Panc1 (cell line): Measurements from ENCODE around the gene MRPS27. TPM values are rescaled to one million over a fixed set of nuclear protein-coding genes. Genes with fewer than 3 reads are reported as not detected.

Experiments used
- ATAC-seq: fragments of 200-7000 bp; cut with Tn5 transposase; 2 replicates; pipeline ENCODE4 v1.9.1; 2020; ENCODE audit warnings: mild to moderate bottlenecking, moderate library complexity
- BruUV-seq: library from RNA; stranded (reverse); fragments of 400-500 nt; replicated peaks from 2 replicates; lab custom pipeline; 2021; lab: Mats Ljungman, UMichigan
- CTCF ChIA-PET: fragments of 300-600 bp; sonication (Branson Sonifier 250); formaldehyde crosslinking; loops from one replicate; lab custom pipeline; 2022; ENCODE audit warnings: antibody characterized with exemption; lab: Charles Lee
- POLR2A ChIA-PET: fragments of 300-600 bp; sonication (Branson Sonifier 250); formaldehyde crosslinking; loops from one replicate; lab custom pipeline; 2022; ENCODE audit warnings: antibody characterized with exemption; lab: Charles Lee
- DNase-seq: peaks from one replicate; pipeline ENCODE4 v3.0.0-alpha.2; 2010; ENCODE audit warnings: low read depth, low spot score
- H3K27ac ChIP-seq: 2 replicates; pipeline ENCODE4 v1.5.1; 2011; ENCODE audit warnings: mild to moderate bottlenecking, low read length, inconsistent platforms
- H3K27me3 ChIP-seq: fragments of 200-500 bp; sonication (Bioruptor generic); 2 replicates; pipeline ENCODE4 v1.6.0; 2014; ENCODE audit warnings: low read length, inconsistent platforms; ENCODE audit not compliant: control insufficient read depth, insufficient read depth
- H3K36me3 ChIP-seq: fragments of 200-500 bp; sonication (Bioruptor generic); 2 replicates; pipeline ENCODE4 v1.5.1; 2014; ENCODE audit warnings: inconsistent platforms, mild to moderate bottlenecking, low read length, moderate library complexity; ENCODE audit not compliant: control insufficient read depth, insufficient read depth
- H3K4me1 ChIP-seq: 2 replicates; pipeline ENCODE4 v1.5.1; 2011; ENCODE audit warnings: inconsistent platforms, mild to moderate bottlenecking, low read length, moderate library complexity; ENCODE audit not compliant: control insufficient read depth, insufficient read depth
- H3K4me3 ChIP-seq, 2 experiments: 2 replicates each; pipeline ENCODE4 v1.5.1; 2011 to 2012; ENCODE audit warnings: low read depth in 2 of 2, low read length in 2 of 2, mild to moderate bottlenecking in 2 of 2, inconsistent platforms in 1 of 2, moderate library complexity in 1 of 2
- H3K9me3 ChIP-seq: fragments of 200-500 bp; sonication (Bioruptor generic); 2 replicates; pipeline ENCODE4 v1.5.1; 2014; ENCODE audit warnings: low read depth, mild to moderate bottlenecking, inconsistent platforms, low read length, moderate library complexity; ENCODE audit not compliant: control insufficient read depth, insufficient read depth
- POLR2AphosphoS5 ChIP-seq: IDR thresholded peaks from 2 replicates; pipeline ENCODE4 v1.6.1; 2012; ENCODE audit warnings: mild to moderate bottlenecking, low read depth, low read length, moderate library complexity
- SIN3A ChIP-seq: IDR thresholded peaks from 2 replicates; pipeline ENCODE4 v1.6.1; 2012; ENCODE audit warnings: low read depth, mild to moderate bottlenecking, low read length, moderate library complexity, borderline replicate concordance; ENCODE audit not compliant: insufficient read depth
- TCF7L2 ChIP-seq: IDR thresholded peaks from 2 replicates; pipeline ENCODE4 v1.6.1; 2011; ENCODE audit warnings: mild to moderate bottlenecking, low read depth, low read length, inconsistent platforms
- in situ Hi-C: cut with HindIII; loops from 2 replicates; pipeline ENCODE4 v1.10.0; 2016; ENCODE audit warnings: low sequenced_read_pairs, low pct_unique_long_range_greater_than_20kb
- intact Hi-C: fragments of 100-400 bp; cut with micrococcal nuclease; formaldehyde crosslinking; loops from one replicate; pipeline ENCODE4 v1.10.0; 2022; ENCODE audit not compliant: unreplicated experiment
- total RNA-seq: library from RNA; stranded (reverse); gene quantifications from one replicate; pipeline ENCODE4 v1.2.1, GENCODE V29; 2021; ENCODE audit not compliant: unreplicated experiment
- TF ChIP-seq, protein P1 (sequence below): fragments of 450-650 bp; IDR thresholded peaks from 2 replicates; pipeline ENCODE4 v1.5.1; 2017; ENCODE audit warnings: mild to moderate bottlenecking
- TF ChIP-seq, protein P2 (sequence below), 2 experiments: IDR thresholded peaks; 2 replicates each; pipeline ENCODE4 v1.6.1; 2011 to 2012; ENCODE audit warnings: low read depth in 2 of 2, control low read depth in 1 of 2, low read length in 1 of 2, mild to moderate bottlenecking in 1 of 2, moderate library complexity in 1 of 2; ENCODE audit not compliant: insufficient read depth in 1 of 2

The MRPS27 gene
- total RNA-seq, 1 experiment from 2014 or later, result 67.2 TPM

GRCh38 chr5:72300590-72301339 is 19.3 kb downstream of the MRPS27 start:
- no peak overlapping the region for H3K4me3 ChIP-seq
- no TSS peak for BruUV-seq
- H3K9me3 ChIP-seq, result no peaks in the 10 kb centered on the region
- in situ Hi-C loops (no loop called here), intact Hi-C loops (no loop called here)
- ATAC-seq (no peak), DNase-seq (no peak)
- H3K27me3 ChIP-seq, result no peaks in the 10 kb centered on the region
- POLR2A ChIA-PET, result no interaction called here
- no peak overlapping the region for H3K27ac ChIP-seq
- H3K36me3 ChIP-seq, result peaks cover 9% of the 10 kb centered on the region
- TF ChIP-seq, protein P1, sequence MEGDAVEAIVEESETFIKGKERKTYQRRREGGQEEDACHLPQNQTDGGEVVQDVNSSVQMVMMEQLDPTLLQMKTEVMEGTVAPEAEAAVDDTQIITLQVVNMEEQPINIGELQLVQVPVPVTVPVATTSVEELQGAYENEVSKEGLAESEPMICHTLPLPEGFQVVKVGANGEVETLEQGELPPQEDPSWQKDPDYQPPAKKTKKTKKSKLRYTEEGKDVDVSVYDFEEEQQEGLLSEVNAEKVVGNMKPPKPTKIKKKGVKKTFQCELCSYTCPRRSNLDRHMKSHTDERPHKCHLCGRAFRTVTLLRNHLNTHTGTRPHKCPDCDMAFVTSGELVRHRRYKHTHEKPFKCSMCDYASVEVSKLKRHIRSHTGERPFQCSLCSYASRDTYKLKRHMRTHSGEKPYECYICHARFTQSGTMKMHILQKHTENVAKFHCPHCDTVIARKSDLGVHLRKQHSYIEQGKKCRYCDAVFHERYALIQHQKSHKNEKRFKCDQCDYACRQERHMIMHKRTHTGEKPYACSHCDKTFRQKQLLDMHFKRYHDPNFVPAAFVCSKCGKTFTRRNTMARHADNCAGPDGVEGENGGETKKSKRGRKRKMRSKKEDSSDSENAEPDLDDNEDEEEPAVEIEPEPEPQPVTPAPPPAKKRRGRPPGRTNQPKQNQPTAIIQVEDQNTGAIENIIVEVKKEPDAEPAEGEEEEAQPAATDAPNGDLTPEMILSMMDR, result no peak
- TF ChIP-seq POLR2AphosphoS5 (no peak), TCF7L2 (no peak), SIN3A (no peak)
- TF ChIP-seq, protein P2, sequence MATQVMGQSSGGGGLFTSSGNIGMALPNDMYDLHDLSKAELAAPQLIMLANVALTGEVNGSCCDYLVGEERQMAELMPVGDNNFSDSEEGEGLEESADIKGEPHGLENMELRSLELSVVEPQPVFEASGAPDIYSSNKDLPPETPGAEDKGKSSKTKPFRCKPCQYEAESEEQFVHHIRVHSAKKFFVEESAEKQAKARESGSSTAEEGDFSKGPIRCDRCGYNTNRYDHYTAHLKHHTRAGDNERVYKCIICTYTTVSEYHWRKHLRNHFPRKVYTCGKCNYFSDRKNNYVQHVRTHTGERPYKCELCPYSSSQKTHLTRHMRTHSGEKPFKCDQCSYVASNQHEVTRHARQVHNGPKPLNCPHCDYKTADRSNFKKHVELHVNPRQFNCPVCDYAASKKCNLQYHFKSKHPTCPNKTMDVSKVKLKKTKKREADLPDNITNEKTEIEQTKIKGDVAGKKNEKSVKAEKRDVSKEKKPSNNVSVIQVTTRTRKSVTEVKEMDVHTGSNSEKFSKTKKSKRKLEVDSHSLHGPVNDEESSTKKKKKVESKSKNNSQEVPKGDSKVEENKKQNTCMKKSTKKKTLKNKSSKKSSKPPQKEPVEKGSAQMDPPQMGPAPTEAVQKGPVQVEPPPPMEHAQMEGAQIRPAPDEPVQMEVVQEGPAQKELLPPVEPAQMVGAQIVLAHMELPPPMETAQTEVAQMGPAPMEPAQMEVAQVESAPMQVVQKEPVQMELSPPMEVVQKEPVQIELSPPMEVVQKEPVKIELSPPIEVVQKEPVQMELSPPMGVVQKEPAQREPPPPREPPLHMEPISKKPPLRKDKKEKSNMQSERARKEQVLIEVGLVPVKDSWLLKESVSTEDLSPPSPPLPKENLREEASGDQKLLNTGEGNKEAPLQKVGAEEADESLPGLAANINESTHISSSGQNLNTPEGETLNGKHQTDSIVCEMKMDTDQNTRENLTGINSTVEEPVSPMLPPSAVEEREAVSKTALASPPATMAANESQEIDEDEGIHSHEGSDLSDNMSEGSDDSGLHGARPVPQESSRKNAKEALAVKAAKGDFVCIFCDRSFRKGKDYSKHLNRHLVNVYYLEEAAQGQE (IDR thresholded peaks at IDR 0.05; ENCODE audit: insufficient read depth in 1 of 2, low read depth in 2 of 2, low read length in 1 of 2), result no peak
- peaks cover 17% of the 10 kb centered on the region for H3K4me1 ChIP-seq
- CTCF ChIA-PET, result no interaction called here

DNA sequence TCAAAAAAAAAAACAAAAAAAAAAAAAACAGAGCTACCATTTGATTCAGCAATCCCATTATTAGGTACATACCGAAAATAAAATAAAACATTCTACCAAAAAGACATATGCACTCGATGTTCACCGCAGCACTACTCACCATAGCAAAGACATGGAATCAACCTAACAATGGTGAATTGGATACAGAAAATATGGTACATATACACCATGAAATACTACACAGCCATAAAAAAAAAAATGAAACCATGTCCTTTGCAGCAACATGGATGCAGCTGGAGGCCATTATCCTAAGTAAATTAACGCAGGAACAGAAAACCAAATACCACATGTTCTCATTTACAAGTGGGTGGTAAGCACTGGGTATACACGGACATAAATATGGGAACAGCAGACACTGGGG is 21.3 kb downstream of the MRPS27 start:
- ATAC-seq, result no peak
- in situ Hi-C loops, result no loop called here
- POLR2A ChIA-PET, result no interaction called here

More for the DNA sequence above, 21.3 kb downstream of the MRPS27 start:
- no peak for DNase-seq
- TF ChIP-seq, protein P2 (IDR thresholded peaks at IDR 0.05; ENCODE audit: insufficient read depth in 1 of 2, low read depth in 2 of 2, low read length in 1 of 2), result no peak
- TF ChIP-seq, protein P1, result no peak
- TF ChIP-seq TCF7L2 (no peak), POLR2AphosphoS5 (no peak), SIN3A (no peak)
- H3K27ac ChIP-seq, result no peak overlapping the region
- H3K27me3 ChIP-seq, result no peaks in the 10 kb centered on the region
- H3K36me3 ChIP-seq, result peaks cover 14% of the 10 kb centered on the region
- H3K9me3 ChIP-seq, result no peaks in the 10 kb centered on the region
- CTCF ChIA-PET, result no interaction called here
- no peak overlapping the region for H3K4me3 ChIP-seq
- intact Hi-C loops, result no loop called here
- no TSS peak for BruUV-seq
- peaks cover 3% of the 10 kb centered on the region; the same call in 1 of the 2 replicates for H3K4me1 ChIP-seq
